PC-3 (cell line): ENCODE data around the gene BORCS5. TPM values are rescaled to one million over a fixed set of nuclear protein-coding genes. Genes with fewer than 3 reads are reported as not detected.

ENCODE experiments used
- ATAC-seq: fragments of 200-7000 bp; cut with Tn5 transposase; 2 replicates; pipeline ENCODE4 v1.9.1; 2020; ENCODE audit warnings: mild to moderate bottlenecking, moderate library complexity
- BruUV-seq: library from RNA; stranded (reverse); fragments of 400-500 nt; replicated peaks from 2 replicates; lab custom pipeline; 2021; lab: Mats Ljungman, UMichigan
- CTCF ChIA-PET: fragments of 300-600 bp; sonication (Branson Sonifier 250); formaldehyde crosslinking; loops from one replicate; lab custom pipeline; 2022; ENCODE audit warnings: antibody characterized with exemption; lab: Charles Lee
- POLR2A ChIA-PET: fragments of 300-600 bp; sonication (Branson Sonifier 250); formaldehyde crosslinking; loops from one replicate; lab custom pipeline; 2022; ENCODE audit warnings: antibody characterized with exemption; ENCODE audit not compliant: unreplicated experiment; lab: Charles Lee
- DNase-seq: peaks from one replicate; pipeline ENCODE4 v3.0.0-alpha.2; 2015
- H2AFZ ChIP-seq: fragments of 300-600 bp; sonication (generic); 2 replicates; pipeline ENCODE4 v1.6.0; 2016; ENCODE audit warnings: antibody characterized with exemption, low read length
- H3F3A ChIP-seq: fragments of 300-600 bp; sonication (generic); one replicate; pipeline ENCODE4 v1.6.0; 2017; ENCODE audit warnings: antibody characterized with exemption, low read length, control low read depth, mild to moderate bottlenecking; ENCODE audit not compliant: unreplicated experiment
- H3K27ac ChIP-seq: fragments of 300-600 bp; sonication (generic); 2 replicates; pipeline ENCODE4 v1.5.1; 2016; ENCODE audit warnings: mild to moderate bottlenecking, low read length
- H3K27me3 ChIP-seq: fragments of 300-600 bp; sonication (generic); 2 replicates; pipeline ENCODE4 v1.6.1; 2016; ENCODE audit warnings: low read length, mixed read lengths
- H3K36me3 ChIP-seq: fragments of 300-600 bp; sonication (generic); 2 replicates; pipeline ENCODE4 v1.6.1; 2016; ENCODE audit warnings: low read depth, mixed run types, low read length, mixed read lengths
- H3K4me1 ChIP-seq: fragments of 300-600 bp; sonication (generic); 2 replicates; pipeline ENCODE4 v1.5.1; 2016; ENCODE audit warnings: low read length; ENCODE audit not compliant: insufficient read depth
- H3K4me2 ChIP-seq: fragments of 300-600 bp; sonication (generic); 2 replicates; pipeline ENCODE4 v1.6.0; 2016; ENCODE audit warnings: low read length
- H3K4me3 ChIP-seq: fragments of 300-600 bp; sonication (generic); 2 replicates; pipeline ENCODE4 v1.5.1; 2016; ENCODE audit warnings: mild to moderate bottlenecking, low read length, mixed read lengths
- H3K79me2 ChIP-seq: fragments of 300-600 bp; sonication (generic); 2 replicates; pipeline ENCODE4 v1.6.1; 2017; ENCODE audit warnings: low read length, mixed read lengths
- H3K9ac ChIP-seq: fragments of 300-600 bp; sonication (generic); 2 replicates; pipeline ENCODE4 v1.6.0; 2016; ENCODE audit warnings: mild to moderate bottlenecking, low read length
- H3K9me2 ChIP-seq: fragments of 300-600 bp; sonication (generic); replicated peaks from 2 replicates; pipeline ENCODE4 v1.6.1; 2016; ENCODE audit warnings: mixed run types, low read length, mixed read lengths
- H3K9me3 ChIP-seq: fragments of 300-600 bp; sonication (generic); 2 replicates; pipeline ENCODE4 v1.6.1; 2016; ENCODE audit warnings: low read length, mixed read lengths
- H4K20me1 ChIP-seq: fragments of 300-600 bp; sonication (generic); 2 replicates; pipeline ENCODE4 v1.6.1; 2016; ENCODE audit warnings: low read length, mixed read lengths
- CTCF ChIP-seq: fragments of 300-600 bp; sonication (generic); conservative IDR thresholded peaks from 2 replicates; pipeline ENCODE4 v1.5.1; 2017; ENCODE audit warnings: antibody characterized with exemption, low read depth, mild to moderate bottlenecking, low read length
- EZH2 ChIP-seq: fragments of 300-600 bp; sonication (generic); IDR thresholded peaks from one replicate; pipeline ENCODE4 v1.6.1; 2017; ENCODE audit warnings: antibody characterized with exemption, mild to moderate bottlenecking, low read length; ENCODE audit not compliant: unreplicated experiment
- EZH2phosphoT487 ChIP-seq: fragments of 300-600 bp; sonication (generic); IDR thresholded peaks from 2 replicates; pipeline ENCODE4 v1.6.1; 2018; ENCODE audit warnings: mild to moderate bottlenecking, antibody characterized with exemption, low read length, borderline replicate concordance
- intact Hi-C: fragments of 100-400 bp; cut with micrococcal nuclease; formaldehyde crosslinking; loops from 2 replicates; pipeline ENCODE4 v1.9.0; 2023
- total RNA-seq: library from RNA; depleted of rRNA; stranded (reverse); fragments of >200 nt; gene quantifications from 2 replicates; pipeline ENCODE4 v1.2.3, GENCODE V29; 2014

Gene BORCS5
- total RNA-seq, 1 experiment from 2014 or later: 2.3 TPM

- Histone ChIP-seq H3K9me2 (no peaks in the 10 kb centered on the region), H3K4me3 (no peak overlapping the region), H3K4me1 (0 out of 2 replicates have a peak, but pooled peaks cover under 1% of the 10 kb centered on the region), H3K27ac (no peak overlapping the region), H3K9ac (no peak overlapping the region), H3K79me2 (no peaks in the 10 kb centered on the region), H3K36me3 (no peaks in the 10 kb centered on the region), H2AFZ (no peak overlapping the region), H3K4me2 (no peak overlapping the region), H3K27me3 (no peaks in the 10 kb centered on the region), H3K9me3 (no peaks in the 10 kb centered on the region), H3F3A (no peaks in the 10 kb centered on the region), H4K20me1 (no peaks in the 10 kb centered on the region)
- no peak for ATAC-seq
- TF ChIP-seq EZH2phosphoT487 (no peak), EZH2 (no peak), CTCF (no peak)
- ChIA-PET CTCF (no interaction called here), POLR2A (no interaction called here)
- no peak for DNase-seq
- no TSS peak for BruUV-seq
- intact Hi-C loops: loop anchor here (10.0 kb wide), 1 partner anchor 53 kb away; no protein-coding TSS in a partner anchor
These were observed 25.1 kb downstream of the BORCS5 start for GRCh38 chr12:12381982-12382381.

- H3K9me2 ChIP-seq: no peaks in the 10 kb centered on the region
- no peaks in the 10 kb centered on the region for H3K36me3 ChIP-seq
- H3K27me3 ChIP-seq: no peaks in the 10 kb centered on the region
- TF ChIP-seq EZH2: no peak
- no peak for TF ChIP-seq CTCF
- TF ChIP-seq EZH2phosphoT487: no peak
- H2AFZ ChIP-seq: no peak overlapping the region
- POLR2A ChIA-PET: no interaction called here
- H3K4me1 ChIP-seq: peaks cover 11% of the 10 kb centered on the region
- H4K20me1 ChIP-seq: no peaks in the 10 kb centered on the region
- no peak for ATAC-seq
- H3K9me3 ChIP-seq: no peaks in the 10 kb centered on the region
- CTCF ChIA-PET: interaction anchor here (0.7 kb wide), 1 partner anchor 299 kb away, joined by 3 read pairs; no protein-coding TSS in a partner anchor
- DNase-seq: no peak
- no peaks in the 10 kb centered on the region for H3K79me2 ChIP-seq
- no peak overlapping the region for H3K4me3 ChIP-seq
- no peak overlapping the region for H3K9ac ChIP-seq
- no peaks in the 10 kb centered on the region for H3F3A ChIP-seq
- H3K27ac ChIP-seq: no peak overlapping the region
- H3K4me2 ChIP-seq: no peak overlapping the region
- intact Hi-C loops: loop anchor here (10.0 kb wide), 1 partner anchor 50 kb away; no protein-coding TSS in a partner anchor
- no TSS peak for BruUV-seq
These were observed 27.9 kb downstream of the BORCS5 start for GRCh38 chr12:12384571-12385340.

GRCh38 chr12:12387501-12387900 lies 30.6 kb downstream of the BORCS5 start:
- H3K4me2 ChIP-seq: peak overlapping the region; percentile 39; the same call in 1 of the 2 replicates
- peaks cover 11% of the 10 kb centered on the region for H3K4me1 ChIP-seq
- no peak overlapping the region; the same call in 1 of the 2 replicates for H3K27ac ChIP-seq
- H3K79me2 ChIP-seq: no peaks in the 10 kb centered on the region
- peak; percentile 71 for ATAC-seq
- H3F3A ChIP-seq: no peaks in the 10 kb centered on the region
- H3K4me3 ChIP-seq: no peak overlapping the region
- H3K9ac ChIP-seq: no peak overlapping the region
- ChIA-PET POLR2A (no interaction called here), CTCF (no interaction called here)
- no peaks in the 10 kb centered on the region for H3K27me3 ChIP-seq
- no peaks in the 10 kb centered on the region for H3K9me2 ChIP-seq
- no peaks in the 10 kb centered on the region for H3K9me3 ChIP-seq
- BruUV-seq: no TSS peak
- H3K36me3 ChIP-seq: no peaks in the 10 kb centered on the region
- DNase-seq: peak; percentile 53
- intact Hi-C loops: loop anchor here (10.0 kb wide), 1 partner anchor 47 kb away; no protein-coding TSS in a partner anchor
- no peaks in the 10 kb centered on the region for H4K20me1 ChIP-seq
- TF ChIP-seq EZH2: no peak
- TF ChIP-seq CTCF: no peak
- TF ChIP-seq EZH2phosphoT487: no peak
- no peak overlapping the region for H2AFZ ChIP-seq
